ENCODE results near the gene ASPDH.

DNA sequence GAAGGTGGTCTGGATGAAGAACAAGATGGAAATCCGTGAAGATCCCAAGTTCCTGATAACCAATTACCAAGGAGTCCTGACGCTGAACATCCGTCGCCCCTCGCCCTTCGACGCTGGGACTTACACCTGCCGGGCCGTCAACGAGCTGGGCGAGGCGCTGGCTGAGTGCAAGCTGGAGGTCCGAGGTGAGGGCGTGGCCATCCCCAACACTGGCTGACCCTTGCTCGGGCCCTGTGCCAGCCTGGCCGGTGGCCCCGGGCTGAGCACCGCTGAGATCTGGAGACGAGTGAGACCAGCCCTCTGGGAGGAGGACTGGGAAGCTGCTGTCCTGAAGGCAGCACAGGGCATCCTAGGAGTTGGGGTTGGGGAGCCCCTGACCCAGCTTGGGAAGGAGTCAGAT is 49.4 kb downstream of the ASPDH start:
- TF ChIP-seq, protein P1, sequence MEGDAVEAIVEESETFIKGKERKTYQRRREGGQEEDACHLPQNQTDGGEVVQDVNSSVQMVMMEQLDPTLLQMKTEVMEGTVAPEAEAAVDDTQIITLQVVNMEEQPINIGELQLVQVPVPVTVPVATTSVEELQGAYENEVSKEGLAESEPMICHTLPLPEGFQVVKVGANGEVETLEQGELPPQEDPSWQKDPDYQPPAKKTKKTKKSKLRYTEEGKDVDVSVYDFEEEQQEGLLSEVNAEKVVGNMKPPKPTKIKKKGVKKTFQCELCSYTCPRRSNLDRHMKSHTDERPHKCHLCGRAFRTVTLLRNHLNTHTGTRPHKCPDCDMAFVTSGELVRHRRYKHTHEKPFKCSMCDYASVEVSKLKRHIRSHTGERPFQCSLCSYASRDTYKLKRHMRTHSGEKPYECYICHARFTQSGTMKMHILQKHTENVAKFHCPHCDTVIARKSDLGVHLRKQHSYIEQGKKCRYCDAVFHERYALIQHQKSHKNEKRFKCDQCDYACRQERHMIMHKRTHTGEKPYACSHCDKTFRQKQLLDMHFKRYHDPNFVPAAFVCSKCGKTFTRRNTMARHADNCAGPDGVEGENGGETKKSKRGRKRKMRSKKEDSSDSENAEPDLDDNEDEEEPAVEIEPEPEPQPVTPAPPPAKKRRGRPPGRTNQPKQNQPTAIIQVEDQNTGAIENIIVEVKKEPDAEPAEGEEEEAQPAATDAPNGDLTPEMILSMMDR (IDR thresholded peaks at IDR 0.05) = no peak
- TF ChIP-seq EP300 (IDR thresholded peaks at IDR 0.05) (no peak), MAFK (IDR thresholded peaks at IDR 0.05; ENCODE audit: partially characterized antibody) (no peak), MYC (IDR thresholded peaks at IDR 0.05; ENCODE audit: borderline replicate concordance, low read length) (no peak), RCOR1 (IDR thresholded peaks at IDR 0.05; ENCODE audit: low read depth, low read length) (no peak), USF2 (IDR thresholded peaks at IDR 0.05) (no peak), PHF8 (IDR thresholded peaks at IDR 0.05; ENCODE audit: borderline replicate concordance, low read depth) (no peak), POLR2AphosphoS2 (conservative IDR thresholded peaks at IDR 0.05; ENCODE audit: low read length) (no peak)
- TF ChIP-seq, protein P2, sequence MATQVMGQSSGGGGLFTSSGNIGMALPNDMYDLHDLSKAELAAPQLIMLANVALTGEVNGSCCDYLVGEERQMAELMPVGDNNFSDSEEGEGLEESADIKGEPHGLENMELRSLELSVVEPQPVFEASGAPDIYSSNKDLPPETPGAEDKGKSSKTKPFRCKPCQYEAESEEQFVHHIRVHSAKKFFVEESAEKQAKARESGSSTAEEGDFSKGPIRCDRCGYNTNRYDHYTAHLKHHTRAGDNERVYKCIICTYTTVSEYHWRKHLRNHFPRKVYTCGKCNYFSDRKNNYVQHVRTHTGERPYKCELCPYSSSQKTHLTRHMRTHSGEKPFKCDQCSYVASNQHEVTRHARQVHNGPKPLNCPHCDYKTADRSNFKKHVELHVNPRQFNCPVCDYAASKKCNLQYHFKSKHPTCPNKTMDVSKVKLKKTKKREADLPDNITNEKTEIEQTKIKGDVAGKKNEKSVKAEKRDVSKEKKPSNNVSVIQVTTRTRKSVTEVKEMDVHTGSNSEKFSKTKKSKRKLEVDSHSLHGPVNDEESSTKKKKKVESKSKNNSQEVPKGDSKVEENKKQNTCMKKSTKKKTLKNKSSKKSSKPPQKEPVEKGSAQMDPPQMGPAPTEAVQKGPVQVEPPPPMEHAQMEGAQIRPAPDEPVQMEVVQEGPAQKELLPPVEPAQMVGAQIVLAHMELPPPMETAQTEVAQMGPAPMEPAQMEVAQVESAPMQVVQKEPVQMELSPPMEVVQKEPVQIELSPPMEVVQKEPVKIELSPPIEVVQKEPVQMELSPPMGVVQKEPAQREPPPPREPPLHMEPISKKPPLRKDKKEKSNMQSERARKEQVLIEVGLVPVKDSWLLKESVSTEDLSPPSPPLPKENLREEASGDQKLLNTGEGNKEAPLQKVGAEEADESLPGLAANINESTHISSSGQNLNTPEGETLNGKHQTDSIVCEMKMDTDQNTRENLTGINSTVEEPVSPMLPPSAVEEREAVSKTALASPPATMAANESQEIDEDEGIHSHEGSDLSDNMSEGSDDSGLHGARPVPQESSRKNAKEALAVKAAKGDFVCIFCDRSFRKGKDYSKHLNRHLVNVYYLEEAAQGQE (IDR thresholded peaks at IDR 0.05) = no peak

Measured in A549 (cell line).